ENCODE results near the gene REN. TPM values are rescaled to one million over a fixed set of nuclear protein-coding genes. Genes with fewer than 3 reads are reported as not detected.

Gene REN
- polyA plus RNA-seq, 4 donors, result 8.2 to 94.2 (median 62.3) TPM

DNA sequence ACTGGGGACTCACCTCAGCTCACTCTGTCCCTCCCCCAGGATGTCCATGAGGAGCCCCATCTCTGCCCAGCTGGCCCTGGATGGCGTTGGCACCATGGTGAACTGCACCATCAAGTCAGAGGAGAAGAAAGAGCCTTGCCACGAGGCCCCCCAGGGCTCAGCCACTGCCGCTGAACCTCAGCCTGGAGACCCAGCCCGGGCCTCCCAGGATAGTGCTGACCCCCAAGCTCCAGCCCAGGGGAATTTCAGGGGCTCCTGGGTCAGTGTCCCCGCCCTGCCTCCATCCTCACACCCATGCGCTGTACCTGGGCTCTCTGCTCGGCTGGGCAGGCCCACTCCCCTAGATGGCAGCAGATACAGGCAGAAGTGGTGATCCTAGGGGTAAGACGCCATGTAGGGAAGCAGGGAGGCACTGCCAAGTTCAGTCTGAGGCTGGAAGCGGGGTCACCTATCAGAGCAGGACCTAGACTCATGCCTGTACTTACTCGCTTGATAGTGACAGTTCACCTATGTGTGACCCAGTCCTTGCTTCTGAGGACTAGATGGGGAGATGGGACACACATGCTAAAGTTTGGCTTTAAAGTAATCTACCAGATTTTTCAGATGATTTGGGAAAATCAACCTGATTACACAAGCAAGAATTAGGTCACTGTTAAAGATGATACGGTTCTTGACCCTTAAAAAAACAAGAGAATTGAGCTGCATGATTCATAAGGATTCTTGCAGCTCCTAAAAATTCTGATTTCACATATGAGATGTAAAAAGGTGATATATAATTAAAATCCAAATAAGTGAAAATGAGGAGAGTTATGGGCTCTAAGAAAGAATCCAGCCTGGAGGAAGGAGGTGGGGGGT lies 53.0 kb downstream of the REN start:
- no peak for DNase-seq (ENCODE audit: low read depth in 4 of 4, low spot score in 3 of 4)

DNA sequence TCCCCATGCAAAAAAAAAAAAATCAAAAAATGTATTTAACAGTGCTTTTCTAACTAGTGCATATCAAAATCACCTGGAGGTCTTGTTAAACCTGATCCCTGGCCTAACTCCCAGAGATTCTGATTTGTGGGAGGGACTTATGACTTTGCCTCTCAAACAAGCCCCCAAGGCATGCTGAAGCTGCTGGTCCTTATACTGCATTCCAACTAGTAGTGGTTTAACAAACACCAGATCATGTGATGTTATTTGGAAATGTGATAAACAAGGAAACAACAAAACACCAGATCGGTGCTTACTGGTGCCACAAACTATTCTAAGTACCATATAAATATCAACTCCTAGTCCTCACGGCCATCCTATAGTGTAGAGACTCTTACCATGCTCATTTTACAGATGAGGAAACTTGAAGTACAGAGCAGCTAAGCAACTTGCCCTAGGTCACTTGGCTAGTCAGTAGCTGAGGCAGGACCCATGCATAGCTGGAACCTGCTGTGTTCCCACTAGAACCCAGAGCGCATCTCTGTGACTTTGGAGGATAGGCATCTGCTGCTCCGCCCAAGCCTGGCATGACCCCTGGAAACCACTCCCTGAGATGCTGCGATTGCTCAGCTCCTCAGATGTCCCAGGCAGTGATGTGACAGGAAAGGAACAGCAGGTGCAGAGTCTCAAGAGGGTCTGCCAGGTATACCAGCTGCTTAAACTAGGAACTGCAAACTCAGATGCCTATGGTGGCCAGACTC lies 55.1 kb downstream of the REN start:
- no peak for DNase-seq (ENCODE audit: low read depth in 4 of 4, low spot score in 3 of 4)

DNA sequence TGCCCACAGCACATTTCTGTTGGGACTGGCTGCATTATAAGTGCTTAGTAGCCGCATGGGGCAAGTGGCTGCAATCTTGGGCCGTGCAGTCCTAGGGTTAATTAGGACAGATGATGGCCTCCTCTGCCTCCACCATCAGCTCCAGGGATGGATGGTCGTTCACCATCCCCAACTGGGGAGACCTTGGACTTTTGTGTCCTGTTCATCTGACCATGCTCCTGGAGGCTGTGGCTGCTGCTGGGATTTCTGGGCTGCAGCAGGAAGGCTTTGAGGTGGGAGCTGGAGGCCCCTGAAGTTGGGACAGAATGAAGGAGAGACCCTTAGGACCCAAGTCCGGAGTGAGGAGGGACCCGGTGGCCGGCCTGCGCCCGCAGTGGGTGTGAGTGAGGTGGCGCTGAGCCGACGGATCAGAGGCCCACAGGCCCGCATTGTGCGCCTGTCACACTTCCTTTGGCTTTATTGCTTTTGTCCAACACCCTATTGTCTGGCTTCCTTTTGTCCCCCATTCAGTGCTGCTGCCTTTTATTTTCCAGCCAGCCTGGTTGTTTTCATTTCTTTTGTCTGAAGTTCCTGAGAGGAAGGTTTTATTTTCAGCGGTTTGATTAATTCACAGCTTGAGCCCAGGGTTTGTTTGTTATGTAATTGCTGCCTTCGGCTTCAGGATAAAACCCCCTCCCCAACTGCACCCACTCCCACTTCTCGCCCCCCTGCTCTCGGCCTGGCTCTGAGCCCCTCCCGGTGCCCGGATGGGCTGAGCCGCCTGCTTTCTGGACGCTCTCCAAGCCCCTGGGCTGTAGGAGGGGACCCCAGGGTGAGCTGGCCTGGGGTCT lies 57.6 kb downstream of the REN start:
- no peak for DNase-seq (ENCODE audit: low read depth in 4 of 4, low spot score in 3 of 4)

DNA sequence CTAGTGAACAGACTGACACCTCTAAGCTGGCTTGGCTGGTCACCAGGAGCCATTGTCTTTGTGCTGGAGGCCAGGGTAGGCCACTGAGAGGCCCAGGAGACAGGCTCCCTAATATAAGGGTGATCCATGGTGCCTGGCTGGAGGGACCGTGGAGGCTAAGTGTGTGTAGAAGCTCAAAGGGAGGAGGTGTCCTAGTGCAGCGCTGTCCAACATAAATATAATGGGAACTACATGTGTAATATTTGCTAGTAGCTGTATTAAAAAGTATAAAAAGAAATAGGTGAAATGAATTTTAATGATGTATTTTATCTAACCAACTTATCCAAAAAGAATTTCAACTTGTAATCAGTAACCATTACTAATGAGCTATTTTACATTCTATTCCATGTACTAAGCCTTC lies 58.2 kb downstream of the REN start:
- no peak for DNase-seq (ENCODE audit: low read depth in 4 of 4, low spot score in 3 of 4)

DNA sequence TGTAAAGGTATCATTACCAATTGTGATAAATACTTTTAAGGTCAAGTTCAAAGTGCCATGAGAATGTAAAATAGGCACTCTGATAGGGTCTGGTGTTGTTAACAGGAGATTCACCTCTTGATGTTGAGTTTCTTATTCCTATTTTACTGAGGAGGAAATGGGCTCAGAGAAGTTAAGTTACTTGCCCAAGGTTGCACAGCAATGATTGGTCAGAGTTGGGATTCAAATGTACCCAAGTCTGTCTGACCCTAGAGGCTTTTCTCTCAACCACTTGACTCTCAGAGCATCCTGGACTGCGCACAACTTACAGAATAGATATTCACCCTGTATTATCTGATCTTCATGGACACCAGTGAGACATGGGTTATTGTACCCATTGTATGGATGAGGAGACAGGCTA lies 59.3 kb downstream of the REN start:
- DNase-seq (ENCODE audit: low read depth in 4 of 4, low spot score in 3 of 4), result no peak

DNA sequence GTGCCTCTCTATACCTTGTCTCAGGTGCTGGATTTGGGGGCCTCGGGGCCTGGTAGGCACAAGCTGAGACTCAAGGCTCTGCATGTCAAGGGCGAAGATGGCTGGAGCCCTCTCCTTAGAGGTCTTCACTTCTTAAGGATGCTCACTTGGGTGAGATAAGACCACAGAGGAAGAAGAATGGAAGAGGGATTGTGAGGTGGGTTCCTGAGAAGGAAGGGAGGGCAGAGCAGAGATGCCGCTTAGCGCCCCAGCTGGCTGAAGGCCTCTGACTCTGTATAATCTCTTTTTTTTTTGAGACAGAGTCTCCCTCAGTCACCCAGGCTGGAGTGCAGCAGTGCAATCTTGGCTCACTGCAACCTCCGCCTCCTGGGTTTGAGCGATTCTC lies 61.0 kb downstream of the REN start:
- no peak for DNase-seq (ENCODE audit: low read depth in 4 of 4, low spot score in 3 of 4)

Other genes starting within 250 kb of the REN start
- gene SOX13, start 93.2 kb downstream of the REN start, polyA plus RNA-seq (ENCODE audit: insufficient read length in 4 of 4), result 10 to 100 TPM; 16.5 to 67.4 (median 42.3) TPM
- gene ETNK2, start 14.3 kb downstream of the REN start, polyA plus RNA-seq (ENCODE audit: insufficient read length in 4 of 4), result 10 to 100 TPM; 12.4 to 26.5 (median 20.8) TPM
- 1 to 10 TPM in 1 of 4 donors, under 1 TPM in 1, not detected in 2; 0.40 to 1.4 TPM for gene KISS1, start 30.2 kb upstream of the REN start, polyA plus RNA-seq (ENCODE audit: insufficient read length in 4 of 4)
- 1 to 10 TPM in 3 of 4 donors, under 1 TPM in 1; 0.20 to 4.7 (median 3.7) TPM for gene GOLT1A, start 47.7 kb upstream of the REN start, polyA plus RNA-seq (ENCODE audit: insufficient read length in 4 of 4)
- gene PLEKHA6, start 193.6 kb upstream of the REN start, polyA plus RNA-seq (ENCODE audit: insufficient read length in 4 of 4), result 10 to 100 TPM; 46.1 to 55.8 (median 46.5) TPM
- 10 to 100 TPM; 41.0 to 85.0 (median 43.3) TPM for gene PPP1R15B, start 245.5 kb upstream of the REN start, polyA plus RNA-seq (ENCODE audit: insufficient read length in 4 of 4)

Measured in left renal pelvis (tissue), 4 donors.